ENCODE results near the gene VSIG10L. TPM values are rescaled to one million over a fixed set of nuclear protein-coding genes. Genes with fewer than 3 reads are reported as not detected.

The VSIG10L gene
- total RNA-seq, 1 experiment from 2014 or later = 11.6 TPM

DNA sequence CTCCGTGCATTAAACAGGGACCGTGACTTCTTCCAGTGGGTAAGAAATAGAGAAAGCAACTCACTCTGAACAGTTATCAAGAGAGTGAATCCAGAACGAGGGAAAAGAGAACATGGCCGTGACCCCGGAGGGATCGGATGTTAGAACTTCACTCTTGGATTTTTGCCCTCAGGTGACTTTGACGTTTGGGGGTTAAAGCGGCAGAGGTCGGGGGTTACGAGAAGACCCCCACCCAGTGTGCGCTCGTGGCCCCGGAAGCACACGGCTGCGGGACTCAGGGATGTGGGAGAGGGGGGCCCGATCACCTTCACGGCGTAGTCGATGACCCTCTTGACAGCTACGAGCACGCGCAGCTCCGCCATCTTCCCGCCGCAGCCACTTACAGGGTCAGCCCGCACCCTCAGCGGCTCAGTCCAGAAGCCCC is 24.0 kb upstream of the VSIG10L start, which contains the start of gene ETFB:
Gene ETFB, minus strand, starts transcription at position 424 of the 424 bp plus-strand sequence. Its CDS starts 62 bp downstream, at position 362.
- 0 out of 2 replicates have a peak, but pooled peaks have one; percentile 9 for TF ChIP-seq TEAD1 (CRISPR knock-in tag; IDR thresholded peaks at IDR 0.05)
- TF ChIP-seq SMAD3 (CRISPR knock-in tag; IDR thresholded peaks at IDR 0.05; ENCODE audit: borderline replicate concordance) = 0 out of 2 replicates have a peak, but pooled peaks have one; percentile 76
- TF ChIP-seq, protein P1, sequence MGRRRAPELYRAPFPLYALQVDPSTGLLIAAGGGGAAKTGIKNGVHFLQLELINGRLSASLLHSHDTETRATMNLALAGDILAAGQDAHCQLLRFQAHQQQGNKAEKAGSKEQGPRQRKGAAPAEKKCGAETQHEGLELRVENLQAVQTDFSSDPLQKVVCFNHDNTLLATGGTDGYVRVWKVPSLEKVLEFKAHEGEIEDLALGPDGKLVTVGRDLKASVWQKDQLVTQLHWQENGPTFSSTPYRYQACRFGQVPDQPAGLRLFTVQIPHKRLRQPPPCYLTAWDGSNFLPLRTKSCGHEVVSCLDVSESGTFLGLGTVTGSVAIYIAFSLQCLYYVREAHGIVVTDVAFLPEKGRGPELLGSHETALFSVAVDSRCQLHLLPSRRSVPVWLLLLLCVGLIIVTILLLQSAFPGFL (CRISPR knock-in tag; IDR thresholded peaks at IDR 0.05; ENCODE audit: borderline replicate concordance) = no peak
- TF ChIP-seq, protein P2, sequence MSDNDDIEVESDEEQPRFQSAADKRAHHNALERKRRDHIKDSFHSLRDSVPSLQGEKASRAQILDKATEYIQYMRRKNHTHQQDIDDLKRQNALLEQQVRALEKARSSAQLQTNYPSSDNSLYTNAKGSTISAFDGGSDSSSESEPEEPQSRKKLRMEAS (CRISPR knock-in tag; IDR thresholded peaks at IDR 0.05) = peak; percentile 70
- TF ChIP-seq USF1 (CRISPR knock-in tag; IDR thresholded peaks at IDR 0.05) = 0 out of 2 replicates have a peak, but pooled peaks have one; percentile 11
- ChIA-PET CTCF (interaction anchor here (0.7 to 1.6 kb wide), 8 partner anchors 26 to 295 kb away, joined by 3 to 13 read pairs (median 4); no protein-coding TSS in a partner anchor), POLR2A (interaction anchor here (0.5 to 1.6 kb wide), 5 partner anchors 24 to 997 kb away, joined by 3 to 6 read pairs (median 4); partner anchors contain the start of genes C19orf84 and VSIG10L)
- Mint-ChIP-seq H3K4me1 (peaks cover 33% of the 10 kb centered on the region), H3K4me3 (peak within 1 kb of the TSS; percentile 99), H3K27me3 (ENCODE audit: low read depth) (peaks cover 4% of the 10 kb centered on the region), H3K36me3 (no peaks in the 10 kb centered on the region), H3K27ac (peak within 1 kb of the TSS; percentile 97), H3K9me3 (no peaks in the 10 kb centered on the region)
- DNase-seq (ENCODE audit: low spot score) (no peak), ATAC-seq (no peak)

DNA sequence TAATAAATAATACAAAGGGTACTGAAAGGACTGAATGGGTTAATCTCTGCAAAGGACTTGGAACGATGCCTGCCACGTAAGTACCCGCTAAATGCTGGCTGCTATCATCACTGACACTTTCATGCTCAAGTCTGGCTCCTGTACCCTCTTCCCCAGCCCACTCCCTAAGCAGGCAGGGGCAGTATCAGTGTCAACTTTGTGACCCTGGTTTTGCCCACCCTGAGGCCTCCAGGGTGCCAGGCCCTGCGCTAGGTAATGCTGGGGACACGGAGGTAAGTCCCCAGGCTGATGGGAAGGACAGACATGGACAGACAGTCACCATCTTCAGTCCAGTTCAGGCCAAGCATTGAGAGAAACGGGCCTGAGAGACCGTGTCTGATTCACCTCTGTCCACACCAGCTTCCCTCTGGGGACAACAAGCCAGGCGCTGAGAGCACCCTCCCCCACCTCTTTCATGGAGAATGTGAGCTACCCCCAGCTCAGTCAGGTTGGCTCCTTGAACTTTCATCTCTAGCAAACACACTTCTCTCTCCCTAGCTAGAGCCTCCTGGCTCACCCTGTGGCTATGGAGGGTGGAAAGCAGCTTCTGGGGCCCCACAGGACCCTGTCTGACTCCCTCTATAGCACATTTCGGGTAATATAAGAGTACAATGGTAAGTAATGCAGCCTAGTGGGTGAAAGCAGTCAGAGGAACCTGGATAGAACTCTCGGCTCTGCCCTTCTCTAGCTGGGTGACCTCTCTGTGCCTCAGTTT is 23.4 kb upstream of the VSIG10L start:
- no peak for ATAC-seq
- Mint-ChIP-seq H3K4me1 (peaks cover 33% of the 10 kb centered on the region), H3K36me3 (no peaks in the 10 kb centered on the region), H3K27me3 (ENCODE audit: low read depth) (peaks cover 3% of the 10 kb centered on the region), H3K27ac (peak overlapping the region; percentile 61; the same call in 1 of the 2 replicates), H3K9me3 (no peaks in the 10 kb centered on the region), H3K4me3 (peak overlapping the region; percentile 99)
- ChIA-PET CTCF (interaction anchor here (0.7 to 1.6 kb wide), 8 partner anchors 26 to 296 kb away, joined by 3 to 13 read pairs (median 4); no protein-coding TSS in a partner anchor), POLR2A (interaction anchor here (0.5 to 1.6 kb wide), 5 partner anchors 23 to 996 kb away, joined by 3 to 6 read pairs (median 4); partner anchors contain the start of genes C19orf84 and VSIG10L)
- no peak for TF ChIP-seq MYBL2 (CRISPR knock-in tag; IDR thresholded peaks at IDR 0.05)
- TF ChIP-seq GABPB1 (CRISPR knock-in tag; IDR thresholded peaks at IDR 0.05) = peak; percentile 23; the same call in 1 of the 2 replicates
- DNase-seq (ENCODE audit: low spot score) = no peak

DNA sequence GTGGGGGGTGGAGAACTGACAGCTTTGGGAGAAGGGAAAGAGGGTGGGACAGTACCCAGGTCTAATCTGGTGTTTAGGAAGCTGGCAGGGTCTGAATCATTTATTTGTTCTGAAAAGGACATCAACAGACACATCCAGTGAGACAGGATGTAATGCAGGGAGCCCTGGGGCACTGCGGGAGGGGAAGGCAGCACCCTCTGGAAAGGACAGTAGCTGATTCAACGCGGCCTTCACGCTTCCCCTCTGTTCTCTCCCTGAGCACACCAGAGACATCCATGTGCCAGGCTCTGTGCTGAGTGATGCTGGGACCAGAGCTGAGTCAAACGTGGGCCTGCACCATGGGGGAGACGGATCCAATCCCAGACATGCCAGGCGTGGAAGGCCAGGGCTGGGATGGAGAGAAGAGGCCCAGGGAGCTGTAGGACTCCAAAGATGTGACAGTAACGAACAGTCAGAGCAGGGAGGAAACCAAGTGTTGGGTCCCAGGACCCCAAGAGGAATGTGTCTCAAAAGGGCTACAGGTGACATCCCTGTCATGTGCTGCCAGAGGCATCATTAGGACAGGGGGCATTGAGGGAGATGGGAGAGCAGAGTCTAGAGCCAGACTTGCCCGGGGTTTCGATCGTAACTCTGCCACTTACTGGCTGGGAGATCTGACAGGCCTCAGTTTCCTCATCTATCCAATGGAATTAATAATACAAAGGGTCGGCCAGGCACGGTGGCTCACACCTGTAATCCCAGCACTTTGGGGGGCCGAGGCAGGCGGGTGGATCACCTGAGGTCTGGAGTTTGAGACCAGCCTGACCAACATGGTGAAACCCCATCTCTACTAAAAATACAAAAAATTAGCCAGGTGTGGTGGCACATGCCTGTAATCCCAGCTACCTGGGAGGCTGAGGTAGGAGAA is 22.5 kb upstream of the VSIG10L start:
- CTCF ChIA-PET = interaction anchor here (0.6 to 2.1 kb wide), 2 partner anchors 24 to 206 kb away, joined by 3 to 9 read pairs; partner anchors contain the start of gene VSIG10L
- Mint-ChIP-seq H3K4me3 (peak overlapping the region; percentile 34; the same call in 1 of the 2 replicates), H3K4me1 (peaks cover 31% of the 10 kb centered on the region), H3K36me3 (no peaks in the 10 kb centered on the region), H3K9me3 (no peaks in the 10 kb centered on the region), H3K27ac (no peak overlapping the region), H3K27me3 (ENCODE audit: low read depth) (no peaks in the 10 kb centered on the region; the same call in 1 of the 2 replicates)
- DNase-seq (ENCODE audit: low spot score) (no peak), ATAC-seq (no peak)
- POLR2A ChIA-PET = no interaction called here
- TF ChIP-seq, protein P3, sequence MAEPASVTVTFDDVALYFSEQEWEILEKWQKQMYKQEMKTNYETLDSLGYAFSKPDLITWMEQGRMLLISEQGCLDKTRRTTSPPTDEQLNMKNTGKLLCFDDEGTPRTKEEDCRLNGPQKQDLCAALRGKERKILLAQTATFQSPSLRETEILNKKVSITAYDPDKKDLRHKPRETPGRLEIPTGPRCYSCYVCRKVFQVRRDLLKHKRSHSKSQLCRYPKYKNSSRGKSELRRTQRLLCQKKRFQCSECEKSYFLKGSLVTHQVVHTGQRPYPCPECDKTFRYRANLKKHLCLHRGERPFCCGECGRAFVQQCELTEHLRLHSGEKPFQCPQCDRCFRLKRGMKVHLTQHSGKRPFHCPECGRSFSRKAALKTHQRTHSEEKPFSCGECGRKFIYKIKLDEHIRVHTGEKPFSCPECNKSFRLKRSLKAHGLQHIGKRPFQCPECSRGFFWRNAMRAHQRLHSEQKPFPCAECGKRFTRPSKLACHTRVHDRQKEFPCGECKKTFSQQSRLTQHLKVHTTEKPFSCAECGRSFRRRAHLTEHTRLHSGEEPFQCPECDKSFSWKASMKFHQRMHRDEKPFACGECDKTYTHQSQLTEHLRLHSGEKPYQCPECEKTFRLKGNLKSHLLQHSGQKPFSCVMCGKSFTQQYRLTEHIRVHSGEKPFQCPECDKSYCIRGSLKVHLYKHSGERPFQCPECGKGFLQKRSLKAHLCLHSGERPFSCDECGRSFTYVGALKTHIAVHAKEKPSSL (CRISPR knock-in tag; conservative IDR thresholded peaks at IDR 0.05) = no peak
- TF ChIP-seq, protein P4, sequence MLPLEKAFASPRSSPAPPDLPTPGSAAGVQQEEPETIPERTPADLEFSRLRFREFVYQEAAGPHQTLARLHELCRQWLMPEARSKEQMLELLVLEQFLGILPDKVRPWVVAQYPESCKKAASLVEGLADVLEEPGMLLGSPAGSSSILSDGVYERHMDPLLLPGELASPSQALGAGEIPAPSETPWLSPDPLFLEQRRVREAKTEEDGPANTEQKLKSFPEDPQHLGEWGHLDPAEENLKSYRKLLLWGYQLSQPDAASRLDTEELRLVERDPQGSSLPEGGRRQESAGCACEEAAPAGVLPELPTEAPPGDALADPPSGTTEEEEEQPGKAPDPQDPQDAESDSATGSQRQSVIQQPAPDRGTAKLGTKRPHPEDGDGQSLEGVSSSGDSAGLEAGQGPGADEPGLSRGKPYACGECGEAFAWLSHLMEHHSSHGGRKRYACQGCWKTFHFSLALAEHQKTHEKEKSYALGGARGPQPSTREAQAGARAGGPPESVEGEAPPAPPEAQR (CRISPR knock-in tag; IDR thresholded peaks at IDR 0.05) = no peak
- TF ChIP-seq SP1 (CRISPR knock-in tag; conservative IDR thresholded peaks at IDR 0.05) (no peak), GTF2I (CRISPR knock-in tag; conservative IDR thresholded peaks at IDR 0.05) (no peak), E2F1 (CRISPR knock-in tag; IDR thresholded peaks at IDR 0.05) (no peak), NR3C1 (CRISPR knock-in tag; conservative IDR thresholded peaks at IDR 0.05; ENCODE audit: low read depth) (no peak), ZNF263 (CRISPR knock-in tag; IDR thresholded peaks at IDR 0.05; ENCODE audit: low read depth) (no peak), ZNF396 (CRISPR knock-in tag; IDR thresholded peaks at IDR 0.05; ENCODE audit: borderline replicate concordance) (no peak), CBFB (CRISPR knock-in tag; IDR thresholded peaks at IDR 0.05; ENCODE audit: low read depth) (no peak)
- TF ChIP-seq, protein P5, sequence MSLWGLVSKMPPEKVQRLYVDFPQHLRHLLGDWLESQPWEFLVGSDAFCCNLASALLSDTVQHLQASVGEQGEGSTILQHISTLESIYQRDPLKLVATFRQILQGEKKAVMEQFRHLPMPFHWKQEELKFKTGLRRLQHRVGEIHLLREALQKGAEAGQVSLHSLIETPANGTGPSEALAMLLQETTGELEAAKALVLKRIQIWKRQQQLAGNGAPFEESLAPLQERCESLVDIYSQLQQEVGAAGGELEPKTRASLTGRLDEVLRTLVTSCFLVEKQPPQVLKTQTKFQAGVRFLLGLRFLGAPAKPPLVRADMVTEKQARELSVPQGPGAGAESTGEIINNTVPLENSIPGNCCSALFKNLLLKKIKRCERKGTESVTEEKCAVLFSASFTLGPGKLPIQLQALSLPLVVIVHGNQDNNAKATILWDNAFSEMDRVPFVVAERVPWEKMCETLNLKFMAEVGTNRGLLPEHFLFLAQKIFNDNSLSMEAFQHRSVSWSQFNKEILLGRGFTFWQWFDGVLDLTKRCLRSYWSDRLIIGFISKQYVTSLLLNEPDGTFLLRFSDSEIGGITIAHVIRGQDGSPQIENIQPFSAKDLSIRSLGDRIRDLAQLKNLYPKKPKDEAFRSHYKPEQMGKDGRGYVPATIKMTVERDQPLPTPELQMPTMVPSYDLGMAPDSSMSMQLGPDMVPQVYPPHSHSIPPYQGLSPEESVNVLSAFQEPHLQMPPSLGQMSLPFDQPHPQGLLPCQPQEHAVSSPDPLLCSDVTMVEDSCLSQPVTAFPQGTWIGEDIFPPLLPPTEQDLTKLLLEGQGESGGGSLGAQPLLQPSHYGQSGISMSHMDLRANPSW (CRISPR knock-in tag; conservative IDR thresholded peaks at IDR 0.05; ENCODE audit: low read depth) = no peak

Data from WTC11 (cell line).